Ovary (tissue), 9 donors: Measurements from ENCODE around the gene BLOC1S3. TPM values are rescaled to one million over a fixed set of nuclear protein-coding genes. Genes with fewer than 3 reads are reported as not detected.

ENCODE experiments used
- DNase-seq, 5 donors: peaks; one replicate each; pipeline ENCODE4 v3.0.0-alpha.2; 2019 to 2020
- H3K27ac ChIP-seq, 2 donors: fragments of 200-600 bp; one replicate each; pipeline versions ENCODE4 v1.5.1 to v1.8.0; 2019 to 2022
- H3K27me3 ChIP-seq: fragments of 200-600 bp; one replicate; pipeline ENCODE4 v1.8.0; 2022
- H3K36me3 ChIP-seq: fragments of 200-600 bp; sonication (generic); one replicate; pipeline ENCODE4 v1.5.1; 2019
- H3K4me1 ChIP-seq: one replicate; pipeline ENCODE4 v1.8.1; 2013; ENCODE audit warnings: mild to moderate bottlenecking, moderate library complexity; ENCODE audit not compliant: insufficient read depth
- H3K4me3 ChIP-seq: fragments of 200-600 bp; sonication (generic); one replicate; pipeline ENCODE4 v1.5.1; 2017
- H3K9me3 ChIP-seq, 2 donors: fragments of 200-600 bp in 1 of 2; sonication (generic) in 1 of 2; one replicate each; pipeline versions ENCODE4 v1.5.1 to v1.8.1; 2013 to 2019; ENCODE audit warnings: mild to moderate bottlenecking in 1 of 2, moderate library complexity in 1 of 2
- EP300 ChIP-seq: sonication (generic); formaldehyde crosslinking; IDR thresholded peaks from one replicate; pipeline ENCODE4 v1.6.1; 2017; ENCODE audit warnings: antibody characterized with exemption
- POLR2A ChIP-seq: fragments of 450-650 bp; IDR thresholded peaks from one replicate; pipeline ENCODE4 v1.6.1; 2017; ENCODE audit warnings: antibody characterized with exemption, mild to moderate bottlenecking, moderate library complexity
- WGBS, 3 donors: extraction: QIAGEN DNeasy Blood & Tissue Kit in 1 of 3; methylation state at CpG; one replicate each; pipeline versions ENCODE4 v1.1.5 to v1.1.7; 2013 to 2017; 5-methylcytosine and 5-hydroxymethylcytosine counted together
- intact Hi-C, 4 donors: fragments of 100-400 bp; cut with DNase I; formaldehyde crosslinking; loops; one replicate each; pipeline versions ENCODE4 v1.11.0 to v1.15.1; 2022 to 2023
- polyA plus RNA-seq, 2 donors: library from polyadenylated mRNA; stranded (reverse); fragments of 200-250 nt in 1 of 2; fragments of 350-450 nt in 1 of 2; fragmentation: Illumina TruSeq in 1 of 2; extraction: RNeasy Lipid Tissue Mini Kit (QIAGEN cat#74804) in 1 of 2; gene quantifications; one replicate each; pipeline ENCODE4 v1.2.3, GENCODE V29; 2013 to 2014
- total RNA-seq, 7 donors: library from RNA; depleted of rRNA in 2 of 7; stranded (reverse); fragments of >200 nt in 2 of 7; fragmentation: NEBNext Ultra II Directional in 3 of 7; extraction: Animal tissue kit (Norgen Biotek cat#: 25700) in 3 of 7; gene quantifications; one replicate each; pipeline versions ENCODE4 v1.1.0 to v1.2.4, GENCODE V29; 2016 to 2023
- TF ChIP-seq, protein P1 (sequence below), 3 donors: fragments of 450-650 bp in 2 of 3; fragments of 200-600 bp in 1 of 3; IDR thresholded peaks; one replicate each; pipeline versions ENCODE4 v1.5.1 to v1.8.0; 2016 to 2022; ENCODE audit warnings: antibody characterized with exemption in 3 of 3, mild to moderate bottlenecking in 1 of 3
- donor health status: DM: no; HTN: no; CAD: no; lungs with moderate emphysema.
- donor health status: DM: no; HTN: no; CAD: no.
- donor health status: Bipolar disorder and iron deficiency.
- donor health status: DM: yes; HTN: yes; CAD: no.
- donor health status: DM: no; HTN: no; CAD: no.
- donor health status: DM: yes; HTN: yes; CAD: no.

BLOC1S3 gene
- total and polyA plus RNA-seq, 9 donors = 4.1 to 12.6 (median 11.3) TPM

- WGBS, 3 donors = 90 to 94% (median 92%) methylated on average over 8 of the region's 8 CpGs
- H3K27me3 ChIP-seq = no peaks in the 10 kb centered on the region
- DNase-seq = no peak
- H3K9me3 ChIP-seq = no peaks in the 10 kb centered on the region
- no peaks in the 10 kb centered on the region for H3K36me3 ChIP-seq
- no peak overlapping the region for H3K27ac ChIP-seq
- no peaks in the 10 kb centered on the region for H3K4me1 ChIP-seq
- no peak for TF ChIP-seq EP300
- TF ChIP-seq POLR2A = no peak
- TF ChIP-seq, protein P1, sequence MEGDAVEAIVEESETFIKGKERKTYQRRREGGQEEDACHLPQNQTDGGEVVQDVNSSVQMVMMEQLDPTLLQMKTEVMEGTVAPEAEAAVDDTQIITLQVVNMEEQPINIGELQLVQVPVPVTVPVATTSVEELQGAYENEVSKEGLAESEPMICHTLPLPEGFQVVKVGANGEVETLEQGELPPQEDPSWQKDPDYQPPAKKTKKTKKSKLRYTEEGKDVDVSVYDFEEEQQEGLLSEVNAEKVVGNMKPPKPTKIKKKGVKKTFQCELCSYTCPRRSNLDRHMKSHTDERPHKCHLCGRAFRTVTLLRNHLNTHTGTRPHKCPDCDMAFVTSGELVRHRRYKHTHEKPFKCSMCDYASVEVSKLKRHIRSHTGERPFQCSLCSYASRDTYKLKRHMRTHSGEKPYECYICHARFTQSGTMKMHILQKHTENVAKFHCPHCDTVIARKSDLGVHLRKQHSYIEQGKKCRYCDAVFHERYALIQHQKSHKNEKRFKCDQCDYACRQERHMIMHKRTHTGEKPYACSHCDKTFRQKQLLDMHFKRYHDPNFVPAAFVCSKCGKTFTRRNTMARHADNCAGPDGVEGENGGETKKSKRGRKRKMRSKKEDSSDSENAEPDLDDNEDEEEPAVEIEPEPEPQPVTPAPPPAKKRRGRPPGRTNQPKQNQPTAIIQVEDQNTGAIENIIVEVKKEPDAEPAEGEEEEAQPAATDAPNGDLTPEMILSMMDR (IDR thresholded peaks at IDR 0.05) = no peak
- intact Hi-C loops = no loop called here
- H3K4me3 ChIP-seq = no peak overlapping the region
Observed at GRCh38 chr19:45133661-45134060, 44.9 kb upstream of the BLOC1S3 start.

DNA sequence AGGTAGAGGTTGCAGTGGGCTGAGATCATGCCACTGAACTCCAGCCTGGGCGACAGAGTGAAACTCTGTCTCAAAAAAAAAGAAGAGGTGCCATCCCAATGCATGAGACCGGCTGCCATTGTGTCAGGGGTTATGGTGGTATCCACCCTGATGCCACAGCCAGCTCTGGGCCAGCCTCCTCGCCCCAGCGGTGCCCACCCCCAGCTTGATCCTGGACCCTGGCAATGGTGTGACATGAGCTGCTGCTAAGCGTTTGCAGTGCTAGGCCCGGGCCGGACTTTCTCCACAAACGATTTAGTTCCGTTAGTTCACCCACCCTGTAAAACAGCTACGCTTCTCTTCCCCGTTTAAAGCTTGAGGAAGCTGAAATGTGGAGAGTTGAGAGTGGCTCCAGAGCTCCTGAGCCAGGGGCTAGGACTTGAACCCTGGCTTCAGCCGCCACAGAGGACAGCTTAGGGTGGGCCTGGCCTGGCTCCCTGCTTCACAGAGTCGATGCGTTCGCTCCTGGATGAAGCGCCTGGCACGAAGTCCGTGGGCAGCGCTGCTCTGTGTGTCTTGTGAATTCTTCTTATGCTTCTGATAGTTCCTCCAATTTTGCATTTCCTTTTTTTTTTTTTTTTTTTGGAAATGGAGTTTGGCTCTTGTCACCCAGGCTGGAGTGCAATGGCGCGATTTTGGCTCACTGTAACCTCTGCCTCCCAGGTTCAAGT lies 43.3 kb upstream of the BLOC1S3 start:
- DNase-seq = no peak
- TF ChIP-seq POLR2A (no peak), EP300 (no peak)
- TF ChIP-seq, protein P1 (IDR thresholded peaks at IDR 0.05) = no peak
- no peaks in the 10 kb centered on the region for H3K4me1 ChIP-seq
- 93 to 94% (median 94%) methylated on average over 21 of the region's 21 CpGs for WGBS, 3 donors
- no peaks in the 10 kb centered on the region for H3K27me3 ChIP-seq
- H3K4me3 ChIP-seq = no peak overlapping the region
- no peak overlapping the region for H3K27ac ChIP-seq
- intact Hi-C loops = no loop called here
- no peaks in the 10 kb centered on the region for H3K36me3 ChIP-seq
- no peaks in the 10 kb centered on the region for H3K9me3 ChIP-seq

DNA sequence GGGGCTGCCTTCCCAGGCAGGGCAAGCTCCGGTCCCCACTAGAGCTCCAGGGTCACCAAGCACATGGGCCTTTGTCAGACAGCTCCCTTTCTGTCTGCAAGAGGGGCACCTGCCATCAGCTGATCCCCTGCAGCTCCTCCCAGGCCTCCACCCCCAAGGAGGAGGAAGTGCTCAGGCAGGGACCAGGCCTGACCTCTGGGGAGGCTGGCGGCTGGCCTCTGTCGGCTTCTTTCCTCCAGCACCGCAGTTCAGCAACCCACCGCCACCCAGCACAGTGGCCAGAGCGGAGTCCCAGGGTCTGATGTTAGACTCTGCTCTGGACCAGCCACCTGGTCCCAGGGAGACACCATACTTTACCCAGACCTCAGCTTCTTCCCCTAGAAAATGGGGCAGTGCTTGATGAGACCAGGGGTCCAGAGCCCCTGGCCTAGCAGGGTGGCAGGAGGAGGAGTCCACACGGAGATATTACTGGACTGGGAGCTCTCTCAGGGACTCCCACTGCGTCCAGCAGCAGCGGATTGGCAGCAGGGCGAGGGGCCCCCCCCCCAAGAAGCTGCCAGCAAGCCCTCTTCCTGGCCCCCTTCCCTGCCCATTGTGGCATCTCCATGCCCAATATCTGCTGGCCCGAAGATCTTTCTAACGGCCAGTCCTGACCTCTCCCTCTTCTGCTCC lies 41.9 kb upstream of the BLOC1S3 start:
- no peak for TF ChIP-seq POLR2A
- no peak for TF ChIP-seq EP300
- TF ChIP-seq, protein P1 (IDR thresholded peaks at IDR 0.05) = no peak
- Histone ChIP-seq H3K4me1 (no peaks in the 10 kb centered on the region), H3K36me3 (no peaks in the 10 kb centered on the region), H3K9me3 (no peaks in the 10 kb centered on the region), H3K4me3 (no peak overlapping the region), H3K27ac (no peak overlapping the region), H3K27me3 (no peaks in the 10 kb centered on the region)
- no peak for DNase-seq
- 83 to 87% (median 86%) methylated on average over 12 of the region's 12 CpGs for WGBS, 3 donors
- intact Hi-C loops = no loop called here

DNA sequence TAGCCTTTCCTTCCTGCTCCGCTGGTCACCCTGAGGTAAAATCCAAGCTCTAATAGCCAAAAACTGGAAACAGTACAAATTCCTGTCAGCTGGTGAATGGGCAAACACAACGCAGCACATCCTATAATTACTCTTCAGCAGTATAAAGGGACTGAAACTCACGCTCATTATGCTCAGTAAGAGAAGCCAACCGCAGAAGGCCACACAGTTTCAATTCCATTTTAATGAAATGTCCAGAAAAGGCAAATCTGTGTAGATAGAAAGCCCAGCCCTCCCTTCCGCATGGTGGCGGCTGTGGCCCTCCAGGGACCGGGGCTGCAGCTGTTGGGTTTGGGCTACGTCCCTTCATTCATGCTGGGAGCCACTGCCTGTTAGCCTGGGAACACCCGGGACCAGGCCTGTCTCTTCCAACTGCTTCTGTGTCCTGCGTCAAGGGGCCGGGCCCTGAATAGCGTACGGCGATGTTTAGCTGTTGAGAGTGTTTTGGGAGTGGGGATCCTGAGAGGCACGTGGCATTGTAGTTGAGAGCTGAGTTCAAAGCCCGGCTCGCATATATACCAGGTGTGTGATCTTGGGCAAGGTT lies 41.3 kb upstream of the BLOC1S3 start:
- H3K36me3 ChIP-seq = no peaks in the 10 kb centered on the region
- intact Hi-C loops = no loop called here
- 81 to 88% (median 84%) methylated on average over 17 of the region's 17 CpGs for WGBS, 3 donors
- DNase-seq = no peak
- H3K27me3 ChIP-seq = no peaks in the 10 kb centered on the region
- no peaks in the 10 kb centered on the region for H3K9me3 ChIP-seq
- H3K4me1 ChIP-seq = no peaks in the 10 kb centered on the region
- H3K27ac ChIP-seq = no peak overlapping the region
- TF ChIP-seq, protein P1 (IDR thresholded peaks at IDR 0.05) = no peak
- TF ChIP-seq POLR2A = no peak
- TF ChIP-seq EP300 = no peak
- no peak overlapping the region for H3K4me3 ChIP-seq
